Suprapubic skin (tissue), 3 donors: ENCODE results near the gene CHRNB1.

Experiments used
- EP300 ChIP-seq: sonication (generic); formaldehyde crosslinking; IDR thresholded peaks from one replicate; pipeline ENCODE4 v1.6.1; 2017; ENCODE audit warnings: antibody characterized with exemption
- TF ChIP-seq, protein P1 (sequence below), 2 donors: fragments of 200-600 bp in 1 of 2; fragments of 450-650 bp in 1 of 2; sonication (generic) in 1 of 2; IDR thresholded peaks; one replicate each; pipeline ENCODE4 v1.5.1; 2016 to 2019; ENCODE audit warnings: antibody characterized with exemption in 2 of 2, mild to moderate bottlenecking in 1 of 2, moderate library complexity in 1 of 2

DNA sequence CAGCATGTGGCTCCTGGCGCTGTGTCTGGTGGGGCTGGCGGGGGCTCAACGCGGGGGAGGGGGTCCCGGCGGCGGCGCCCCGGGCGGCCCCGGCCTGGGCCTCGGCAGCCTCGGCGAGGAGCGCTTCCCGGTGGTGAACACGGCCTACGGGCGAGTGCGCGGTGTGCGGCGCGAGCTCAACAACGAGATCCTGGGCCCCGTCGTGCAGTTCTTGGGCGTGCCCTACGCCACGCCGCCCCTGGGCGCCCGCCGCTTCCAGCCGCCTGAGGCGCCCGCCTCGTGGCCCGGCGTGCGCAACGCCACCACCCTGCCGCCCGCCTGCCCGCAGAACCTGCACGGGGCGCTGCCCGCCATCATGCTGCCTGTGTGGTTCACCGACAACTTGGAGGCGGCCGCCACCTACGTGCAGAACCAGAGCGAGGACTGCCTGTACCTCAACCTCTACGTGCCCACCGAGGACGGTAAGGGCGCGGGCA lies 36.6 kb upstream of the CHRNB1 start:
- TF ChIP-seq, protein P1, sequence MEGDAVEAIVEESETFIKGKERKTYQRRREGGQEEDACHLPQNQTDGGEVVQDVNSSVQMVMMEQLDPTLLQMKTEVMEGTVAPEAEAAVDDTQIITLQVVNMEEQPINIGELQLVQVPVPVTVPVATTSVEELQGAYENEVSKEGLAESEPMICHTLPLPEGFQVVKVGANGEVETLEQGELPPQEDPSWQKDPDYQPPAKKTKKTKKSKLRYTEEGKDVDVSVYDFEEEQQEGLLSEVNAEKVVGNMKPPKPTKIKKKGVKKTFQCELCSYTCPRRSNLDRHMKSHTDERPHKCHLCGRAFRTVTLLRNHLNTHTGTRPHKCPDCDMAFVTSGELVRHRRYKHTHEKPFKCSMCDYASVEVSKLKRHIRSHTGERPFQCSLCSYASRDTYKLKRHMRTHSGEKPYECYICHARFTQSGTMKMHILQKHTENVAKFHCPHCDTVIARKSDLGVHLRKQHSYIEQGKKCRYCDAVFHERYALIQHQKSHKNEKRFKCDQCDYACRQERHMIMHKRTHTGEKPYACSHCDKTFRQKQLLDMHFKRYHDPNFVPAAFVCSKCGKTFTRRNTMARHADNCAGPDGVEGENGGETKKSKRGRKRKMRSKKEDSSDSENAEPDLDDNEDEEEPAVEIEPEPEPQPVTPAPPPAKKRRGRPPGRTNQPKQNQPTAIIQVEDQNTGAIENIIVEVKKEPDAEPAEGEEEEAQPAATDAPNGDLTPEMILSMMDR (IDR thresholded peaks at IDR 0.05), result no peak
- no peak for TF ChIP-seq EP300
